HG02588 (cell line): ENCODE measurements around the gene P3H4.
"Not testable (repeated sequence)": the region's sequence is repeated elsewhere in the genome, so short reads cannot be mapped to it uniquely, and the experiment has no call there.

Experiments used
- ATAC-seq: cut with Tn5 transposase; IDR thresholded peaks from one replicate; pipeline ENCODE4 v1.9.1; 2021; ENCODE audit warnings: mild to moderate bottlenecking, moderate library complexity; ENCODE audit not compliant: unreplicated experiment

Gene P3H4

DNA sequence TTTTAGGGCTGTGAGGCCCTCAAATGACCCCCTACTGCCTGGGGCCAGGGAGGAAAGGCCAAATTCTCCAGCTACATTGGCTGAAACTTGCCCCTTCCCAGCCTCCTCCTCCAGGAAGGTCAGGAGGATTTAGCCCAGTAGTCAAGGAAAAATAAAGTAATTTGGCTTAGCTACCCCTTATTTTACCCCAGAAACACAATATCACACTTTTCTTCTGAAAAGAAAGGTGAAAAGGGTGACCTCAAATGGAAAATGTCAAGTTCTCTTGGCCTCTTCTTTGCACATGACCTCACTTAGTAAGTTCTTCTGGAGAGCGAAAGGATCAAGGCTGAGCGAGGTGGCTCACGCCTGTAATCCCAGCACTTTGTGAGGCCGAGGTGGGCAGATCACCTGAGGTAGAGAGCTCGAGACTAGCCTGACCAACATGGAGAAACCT lies 17.2 kb downstream of the P3H4 start:
- ATAC-seq: no peak

DNA sequence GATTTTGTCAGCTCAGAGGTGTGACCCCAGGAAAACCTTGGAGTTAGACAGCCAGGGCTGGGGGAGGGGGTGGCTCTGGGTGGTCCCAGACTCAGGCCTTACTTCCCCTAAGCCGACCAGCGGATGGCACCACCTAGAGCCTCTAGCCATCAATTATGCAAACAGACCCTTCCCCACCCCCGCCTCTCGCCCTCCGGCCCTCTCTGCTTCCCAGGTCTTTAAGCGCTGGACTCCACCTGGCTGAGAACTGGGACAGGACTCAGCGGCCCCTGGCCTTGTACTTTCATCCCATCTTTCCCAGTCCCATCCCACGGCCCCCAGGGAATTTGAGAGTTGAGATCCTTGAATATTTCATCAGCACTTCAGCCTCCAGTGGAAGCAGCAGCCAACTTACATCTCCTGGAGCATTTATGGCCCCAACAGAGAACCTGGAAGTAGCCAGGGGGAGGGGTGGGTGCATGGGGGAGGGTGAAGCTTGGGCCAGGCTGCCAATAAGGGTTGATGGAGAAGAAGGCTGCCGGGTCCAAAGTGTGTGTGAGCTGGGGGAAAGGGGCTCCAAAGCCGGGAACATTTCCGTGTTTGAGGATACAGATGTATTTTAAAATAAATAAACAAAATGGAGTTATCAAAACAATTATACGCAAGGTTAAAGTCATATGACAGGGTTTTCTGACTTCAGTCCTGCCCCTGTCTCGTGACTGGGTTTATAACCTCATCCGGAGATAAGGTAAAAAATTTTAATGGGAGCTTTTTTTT lies 17.8 kb downstream of the P3H4 start:
- ATAC-seq: no peak

DNA sequence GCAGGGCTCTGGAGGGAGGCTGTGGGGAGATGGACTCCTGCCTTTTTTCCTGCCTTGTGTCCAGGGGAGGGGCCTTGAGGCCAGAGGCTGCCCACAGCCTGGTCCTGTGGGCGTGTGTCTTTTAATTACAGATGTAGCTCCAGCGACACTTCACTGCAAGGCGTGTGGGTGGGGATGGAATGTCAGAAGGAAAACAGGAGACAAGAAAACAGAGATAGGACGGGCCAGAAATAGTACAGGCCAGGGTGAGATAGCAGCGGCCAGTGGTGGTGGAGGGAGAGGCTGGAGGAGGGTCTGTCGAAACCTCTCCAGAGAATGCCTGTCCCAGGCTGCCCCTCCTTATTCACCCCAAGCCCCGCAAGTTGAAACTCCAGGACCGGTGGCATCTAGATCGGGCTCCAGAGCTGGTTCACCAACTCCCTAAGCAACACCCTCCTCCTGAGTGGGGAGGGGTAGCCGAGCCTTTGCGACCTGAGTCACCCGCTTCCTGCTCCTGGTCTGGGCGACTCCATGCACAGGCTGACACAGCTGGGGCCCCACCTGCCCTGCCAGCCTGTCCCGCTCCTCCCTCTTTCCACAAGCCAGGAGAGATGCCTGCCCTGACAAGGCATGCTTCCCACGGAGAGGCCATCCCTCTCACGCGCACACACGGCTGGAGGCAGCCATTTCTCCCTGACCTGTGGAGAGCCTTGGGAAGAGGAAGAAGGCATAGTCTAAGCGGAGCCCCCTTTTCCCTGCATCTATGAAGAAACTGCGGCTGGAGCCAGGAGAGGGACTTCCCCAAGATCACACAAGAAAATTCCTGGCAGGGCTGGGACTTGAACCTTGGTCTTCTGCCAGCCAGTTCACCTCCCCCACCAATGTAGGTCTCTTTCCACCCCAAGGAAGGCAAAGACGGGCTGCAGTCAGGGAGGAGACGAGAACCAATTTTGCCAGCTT lies 18.6 kb downstream of the P3H4 start:
- no peak for ATAC-seq

DNA sequence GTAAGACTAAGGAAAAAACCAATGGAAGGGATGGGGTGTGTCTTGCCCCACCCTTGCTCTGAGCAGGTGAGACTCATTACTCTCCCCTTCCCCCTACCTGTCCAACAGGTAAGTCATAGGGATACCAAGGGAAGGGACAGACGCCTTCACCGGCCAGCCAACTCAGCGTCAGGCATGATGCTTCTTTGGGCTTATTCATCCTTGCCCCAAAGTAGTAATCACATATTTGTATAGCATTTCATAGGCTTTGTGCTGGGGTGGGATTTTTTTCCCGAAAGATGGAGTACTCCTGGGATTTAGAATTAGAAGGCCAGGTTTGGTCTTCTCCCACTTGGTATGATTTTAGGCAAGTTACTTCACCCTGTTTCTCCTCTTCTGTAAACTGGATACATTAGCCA lies 24.7 kb downstream of the P3H4 start:
- no peak for ATAC-seq

DNA sequence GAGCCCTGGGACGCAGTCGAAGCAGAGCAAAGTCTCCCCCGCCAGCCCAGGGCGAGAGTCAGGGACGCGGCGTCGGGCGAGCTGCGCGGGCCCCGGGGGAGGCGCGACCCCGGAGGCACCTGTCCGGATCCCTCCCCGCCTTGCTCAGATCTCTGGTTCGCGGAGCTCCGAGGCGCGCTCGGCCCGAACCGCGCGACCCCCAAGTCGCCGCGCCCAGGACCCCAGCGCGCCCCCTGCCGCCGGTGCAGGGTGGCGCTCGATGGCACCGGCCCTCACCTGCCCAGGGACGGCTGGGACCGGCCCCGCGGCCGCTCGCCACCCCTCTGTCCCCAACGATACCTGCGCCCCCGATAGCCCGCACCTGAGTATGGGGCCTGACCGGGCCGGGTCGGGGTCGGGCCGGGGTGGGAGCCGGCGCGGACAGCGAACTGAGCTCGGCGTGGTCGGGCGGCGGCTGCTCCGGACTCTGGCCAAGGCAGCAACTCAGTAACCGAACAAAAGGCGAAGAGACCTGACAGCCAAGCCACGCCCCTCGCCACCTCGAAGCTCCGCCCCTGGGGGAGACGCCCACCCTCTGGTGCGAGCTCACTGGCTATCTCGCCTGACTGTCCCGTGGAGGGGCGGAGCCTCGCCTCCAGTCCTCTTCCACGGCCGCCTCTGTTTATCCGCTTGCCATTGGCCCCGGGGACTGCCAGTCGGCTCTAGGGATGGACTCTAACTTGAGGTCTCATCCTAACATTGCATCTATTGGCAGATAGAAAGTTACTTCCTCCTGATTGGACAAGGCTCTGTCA lies 25.3 kb downstream of the P3H4 start, which contains the start of gene JUP:
JUP (minus strand) TSS at position 485 of the 794 bp plus-strand sequence. CDS start 14,857 bp downstream, outside the sequence.
- ATAC-seq: peak; percentile 76

DNA sequence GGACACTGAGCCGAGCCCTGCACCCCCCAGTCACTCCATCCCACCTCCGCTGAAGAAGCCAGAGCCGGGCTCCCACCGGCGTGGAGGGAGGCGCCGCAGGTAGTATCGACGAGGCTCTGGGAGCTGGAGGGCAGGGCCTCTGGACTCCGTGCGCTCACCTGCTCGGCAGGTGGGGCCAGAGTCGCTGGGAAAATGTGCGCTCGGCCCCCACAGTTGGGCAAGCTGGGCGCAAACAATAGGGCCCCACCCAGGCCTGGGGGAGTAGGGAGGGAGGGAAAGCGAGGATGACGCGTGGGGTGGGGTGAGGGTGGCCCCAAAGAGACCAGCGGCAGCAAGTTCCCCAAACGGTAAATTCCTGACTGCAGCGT lies 25.9 kb downstream of the P3H4 start:
- ATAC-seq: no peak

DNA sequence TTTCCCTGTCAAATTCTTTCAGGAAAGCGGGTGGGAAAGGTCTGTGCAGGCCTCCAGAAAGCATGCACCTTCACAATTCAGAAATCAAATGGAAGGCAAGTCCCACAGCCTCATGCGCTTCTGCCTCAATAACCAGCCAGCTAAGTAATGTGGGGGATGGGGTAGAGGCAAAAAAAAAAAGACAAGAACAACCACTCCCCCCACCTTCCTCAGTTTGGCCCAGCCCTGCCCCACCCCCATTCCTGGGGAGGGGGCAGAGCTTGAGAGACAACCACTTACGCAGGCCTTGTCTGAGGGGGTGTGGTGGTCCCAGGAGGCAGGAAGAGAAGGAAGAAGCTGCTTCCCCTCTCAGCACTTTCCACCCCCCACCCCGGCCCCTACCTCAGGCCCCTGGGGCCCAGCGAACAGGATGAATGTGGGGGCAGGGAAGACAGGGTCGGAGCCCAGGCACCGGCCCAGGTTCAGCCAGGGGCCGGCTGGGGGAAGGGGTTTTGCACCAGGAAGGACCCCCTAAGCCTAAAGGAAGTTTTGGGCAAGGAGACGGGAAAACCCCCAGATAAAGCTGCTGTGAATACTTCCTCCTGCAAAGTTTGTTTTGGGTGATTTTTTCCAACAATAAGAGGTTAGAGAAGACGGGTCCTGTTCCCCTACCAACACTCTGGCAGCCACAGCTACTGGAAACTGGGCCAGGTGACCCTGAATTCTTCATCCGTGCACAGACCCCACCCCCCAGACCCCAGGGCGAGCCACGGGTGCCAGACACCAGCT lies 26.5 kb downstream of the P3H4 start:
- ATAC-seq: no peak

DNA sequence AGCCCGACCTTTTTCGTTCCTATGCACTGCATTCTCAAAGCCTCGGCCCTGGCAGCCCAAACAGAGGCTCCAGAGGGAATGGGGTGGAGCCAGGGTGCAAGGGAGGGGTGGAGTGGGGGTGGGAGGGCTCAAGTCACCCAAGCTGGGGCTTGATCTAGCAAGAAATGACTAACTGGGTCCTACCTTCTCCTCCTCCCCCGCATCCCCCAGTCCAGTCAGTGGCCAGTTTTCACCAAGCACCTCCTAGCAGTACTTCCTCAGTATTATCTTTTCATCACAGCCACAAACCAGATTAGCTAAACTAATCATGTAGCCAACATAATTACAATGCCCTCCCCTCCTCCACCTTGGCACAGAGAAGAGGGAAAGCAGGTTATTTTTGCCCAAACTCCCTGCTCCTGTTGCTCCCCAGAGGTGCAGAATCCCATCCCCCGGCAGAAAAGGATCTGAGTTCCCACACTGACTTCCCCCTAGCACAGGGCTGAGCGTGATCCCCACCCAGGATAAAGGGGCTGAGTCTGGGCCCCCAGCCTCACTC lies 27.5 kb downstream of the P3H4 start:
- ATAC-seq: no peak

DNA sequence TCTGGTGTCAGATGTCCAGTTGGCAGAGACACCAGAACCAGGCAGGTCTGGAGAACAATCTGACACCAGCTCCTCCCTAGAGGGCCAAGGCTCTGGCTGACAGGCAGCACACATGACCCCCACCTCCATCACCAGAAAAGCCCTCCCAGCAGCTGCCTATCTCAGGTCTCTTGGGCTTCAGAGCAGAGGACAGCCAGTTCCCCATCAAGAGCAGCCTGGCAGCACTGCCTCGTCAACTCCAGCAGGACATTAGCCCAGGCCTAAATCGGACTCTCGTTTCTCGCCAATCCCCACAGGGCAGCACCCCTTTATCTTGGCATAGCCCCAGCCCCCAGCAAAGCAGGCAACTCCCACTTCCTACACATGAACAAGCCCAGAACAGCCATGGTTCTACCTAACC lies 29.6 kb downstream of the P3H4 start:
- ATAC-seq: no peak

DNA sequence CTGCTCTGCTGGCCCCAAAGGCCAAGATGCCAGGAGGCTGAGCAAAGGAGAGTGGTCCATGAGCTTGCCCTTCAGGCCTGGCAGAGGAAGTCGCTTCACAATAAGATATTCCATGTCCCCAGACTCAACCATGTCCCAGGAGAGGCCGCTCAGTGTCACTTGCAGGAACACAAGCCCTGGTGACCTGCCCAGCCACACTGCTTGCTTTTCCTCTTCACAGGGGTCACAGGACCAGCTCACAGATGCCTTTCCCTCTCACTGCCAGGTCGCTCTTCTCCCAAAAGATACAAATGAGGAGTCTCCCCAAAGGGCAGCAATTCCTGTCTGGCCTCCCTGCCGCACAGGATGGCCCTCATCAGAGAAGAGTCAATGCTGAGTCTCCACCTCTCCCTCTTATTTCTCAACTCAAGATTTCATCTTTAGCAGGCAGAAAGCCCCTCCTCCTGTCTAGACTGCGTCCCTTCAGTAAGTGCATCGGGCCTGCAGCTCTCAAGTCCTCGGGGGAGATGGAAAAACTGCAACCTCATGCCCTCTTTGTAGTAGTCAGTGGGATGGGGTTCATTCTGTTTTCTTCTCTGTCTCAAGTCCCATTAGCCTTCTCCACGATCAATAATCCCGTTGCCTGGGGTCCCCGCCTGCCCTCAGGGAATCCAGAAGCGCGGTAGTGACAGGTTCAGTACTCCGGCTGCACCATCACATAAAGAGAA lies 30.2 kb downstream of the P3H4 start:
- ATAC-seq: no peak

DNA sequence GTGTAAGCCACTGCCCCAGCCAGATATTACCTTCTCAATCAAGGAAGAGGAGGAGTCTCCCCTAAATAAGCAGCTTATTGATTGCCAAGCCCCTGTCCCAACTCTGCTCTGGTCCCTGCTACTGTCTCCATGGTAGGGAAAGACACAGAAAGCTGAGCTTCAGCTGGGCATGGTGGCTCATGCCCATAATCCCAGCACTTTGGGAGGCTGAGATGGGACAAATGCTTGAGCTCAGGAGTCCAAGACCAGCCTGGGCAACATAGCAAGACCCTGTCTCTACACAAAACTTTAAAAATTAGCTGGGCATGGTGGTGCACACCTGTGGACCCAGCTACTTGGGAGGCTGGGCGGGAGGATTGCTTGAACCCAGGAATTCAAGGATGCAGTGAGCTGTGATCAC lies 31.8 kb downstream of the P3H4 start:
- ATAC-seq: no peak

DNA sequence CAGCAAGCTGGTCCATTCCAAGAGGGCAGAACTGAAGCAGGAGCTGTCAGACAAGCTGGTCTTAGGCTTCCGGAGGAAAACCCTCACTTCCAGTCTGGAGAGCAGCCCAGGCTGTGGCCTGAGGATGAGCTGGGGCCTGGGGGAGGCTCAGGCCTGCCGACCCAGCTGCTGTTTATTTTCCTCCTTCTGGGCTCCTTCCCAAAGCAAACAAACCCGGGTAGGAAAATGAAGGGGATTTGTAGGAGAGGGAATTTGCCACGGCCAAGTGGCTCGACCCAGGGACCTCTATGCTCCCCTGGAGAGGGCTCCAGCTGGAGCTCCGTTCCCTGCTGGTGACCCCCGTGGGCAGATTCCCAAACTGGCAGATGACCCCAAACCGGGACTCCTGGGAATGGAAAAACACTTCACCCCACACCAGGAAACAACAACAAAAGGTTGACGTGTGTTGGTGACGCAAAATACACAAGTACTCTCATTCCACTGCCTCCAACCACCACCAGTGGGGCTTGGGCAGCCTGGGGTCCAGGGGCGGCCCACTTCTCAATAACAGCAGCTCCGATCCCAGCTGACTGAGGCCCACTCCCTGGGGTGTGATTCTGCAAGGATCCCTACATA lies 34.1 kb downstream of the P3H4 start:
- no peak for ATAC-seq

DNA sequence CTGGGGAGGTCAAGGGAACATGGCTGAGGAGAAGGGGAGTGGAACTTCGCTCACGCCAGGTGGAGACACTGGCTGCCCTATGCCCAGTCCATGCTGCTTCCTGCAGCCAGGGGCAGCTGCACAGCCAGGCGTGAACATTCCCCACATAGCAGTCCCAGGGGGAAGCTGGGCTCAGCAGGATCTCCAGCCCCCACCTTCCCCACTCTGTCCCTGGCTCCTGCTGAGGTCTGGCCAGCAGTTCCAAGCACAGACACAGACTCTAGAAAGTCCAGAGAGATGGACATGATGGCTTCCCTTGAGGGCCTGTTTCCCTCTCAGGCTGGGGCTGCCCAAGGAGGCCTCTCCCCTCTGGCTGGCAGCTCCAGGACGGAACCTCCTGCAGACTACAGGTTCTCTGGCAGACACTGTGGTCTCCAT lies 34.6 kb downstream of the P3H4 start:
- no peak for ATAC-seq

DNA sequence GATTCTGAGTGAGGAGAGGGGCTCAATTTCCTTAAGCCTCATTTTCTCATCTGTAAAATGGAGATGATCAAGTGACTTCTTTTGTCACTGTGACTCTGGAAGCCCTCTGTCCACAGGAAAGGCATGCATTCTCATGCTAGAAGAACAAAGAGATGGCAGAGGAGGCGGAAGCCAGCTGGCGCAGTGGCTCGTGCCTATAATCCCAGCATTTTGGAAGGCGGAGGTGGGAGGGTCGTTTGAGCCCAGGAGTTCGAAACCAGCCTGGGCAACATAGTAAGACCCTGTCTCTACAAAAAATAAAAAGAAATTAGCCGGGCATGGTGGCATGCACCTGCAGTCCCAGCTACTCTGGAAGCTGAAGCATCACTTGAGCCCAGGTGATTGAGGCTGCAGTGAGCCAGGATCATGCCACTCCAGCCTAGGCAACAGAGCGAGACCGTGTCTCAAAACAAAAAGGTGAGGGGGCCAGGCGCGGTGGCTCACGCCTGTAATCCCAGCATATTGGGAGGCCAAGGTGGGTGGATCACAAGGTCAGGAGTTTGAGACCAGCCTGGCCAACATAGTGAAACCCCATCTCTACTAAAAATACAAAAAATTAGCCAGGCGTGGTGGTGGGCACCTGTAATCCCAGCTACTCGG lies 35.4 kb downstream of the P3H4 start:
- not testable (repeated sequence) for ATAC-seq

DNA sequence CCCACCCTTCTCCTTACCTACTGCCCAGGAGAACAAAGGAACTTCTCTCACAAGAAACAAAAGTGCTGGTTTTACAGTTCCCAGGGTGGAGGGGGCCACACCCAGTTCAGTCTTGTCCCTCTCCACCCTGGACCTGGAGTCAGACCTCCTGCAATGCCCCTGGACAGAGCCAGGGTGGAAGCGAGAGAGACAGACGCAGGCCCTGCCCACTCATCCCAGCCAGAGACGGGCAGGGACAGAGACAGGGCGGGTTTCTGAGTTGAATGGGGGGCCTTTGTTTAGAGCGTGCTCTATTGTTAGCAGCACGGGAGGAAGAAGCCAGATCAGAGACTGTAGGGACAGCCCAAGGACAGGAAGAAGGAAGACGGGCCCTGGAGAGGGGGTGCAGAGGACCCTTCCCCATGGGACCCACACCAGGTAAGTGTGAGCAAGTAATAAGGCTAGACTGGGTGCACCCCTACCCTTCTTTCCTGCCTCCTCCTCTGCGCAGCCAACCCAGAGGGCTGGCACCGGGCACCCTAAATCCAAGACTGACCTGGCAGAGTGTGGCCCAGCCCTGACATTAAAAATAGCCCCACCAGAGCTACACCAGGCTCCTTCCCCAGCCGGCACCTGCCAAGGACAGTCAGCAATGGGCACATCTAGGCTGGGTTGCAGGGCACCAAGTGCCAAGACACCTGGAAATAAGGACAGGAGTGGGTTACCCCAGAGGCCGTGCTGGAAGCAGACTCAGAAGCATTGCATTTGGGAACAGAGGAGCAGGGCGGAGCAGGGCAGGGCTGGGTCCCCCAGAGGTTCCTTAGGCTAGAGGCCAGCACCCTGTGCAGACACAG lies 36.1 kb downstream of the P3H4 start:
- ATAC-seq: no peak

DNA sequence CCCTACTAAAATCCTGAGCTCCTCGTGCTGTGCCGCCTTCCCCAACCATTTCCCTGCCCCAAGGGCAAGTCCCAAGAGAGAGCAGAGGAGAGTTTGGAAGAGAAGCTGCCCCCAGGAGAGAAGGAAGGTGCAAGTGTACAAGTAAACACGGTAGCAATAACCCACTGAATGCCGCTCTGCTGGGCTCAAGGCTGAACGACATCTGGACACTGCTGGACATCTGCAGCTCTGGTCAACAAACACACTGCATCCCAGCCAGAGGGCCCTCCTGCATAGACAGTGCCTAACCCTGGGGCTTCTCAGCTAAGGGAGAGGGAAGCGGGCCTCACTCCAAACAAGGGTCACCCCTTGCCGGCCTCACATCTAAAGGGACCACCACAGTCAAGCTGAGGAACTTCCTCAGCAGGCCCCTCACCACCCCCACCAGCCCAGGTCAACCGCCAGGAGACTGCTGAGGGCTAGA lies 38.0 kb downstream of the P3H4 start:
- ATAC-seq: no peak

DNA sequence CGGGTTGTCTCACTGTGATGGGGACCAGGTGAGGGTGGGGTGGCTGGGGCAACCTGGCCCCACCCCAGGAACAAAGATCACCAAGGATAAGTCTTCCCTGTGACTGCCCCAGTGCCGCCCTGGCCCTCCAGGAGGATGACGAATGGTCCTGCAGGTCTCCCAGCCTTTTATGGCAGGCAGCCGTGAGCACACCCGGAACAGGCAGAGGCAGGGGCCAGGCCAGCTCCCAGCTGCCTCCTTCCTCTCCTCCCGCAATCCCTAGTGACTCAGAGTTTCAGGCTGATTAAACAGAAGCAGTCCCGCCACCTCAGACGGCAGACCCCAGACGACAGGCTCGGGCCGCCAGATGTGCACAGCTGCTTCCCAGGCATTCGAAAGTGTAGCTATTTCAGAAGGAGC lies 38.6 kb downstream of the P3H4 start:
- no peak for ATAC-seq
